ENCODE results near the gene ZNF276.

DNA sequence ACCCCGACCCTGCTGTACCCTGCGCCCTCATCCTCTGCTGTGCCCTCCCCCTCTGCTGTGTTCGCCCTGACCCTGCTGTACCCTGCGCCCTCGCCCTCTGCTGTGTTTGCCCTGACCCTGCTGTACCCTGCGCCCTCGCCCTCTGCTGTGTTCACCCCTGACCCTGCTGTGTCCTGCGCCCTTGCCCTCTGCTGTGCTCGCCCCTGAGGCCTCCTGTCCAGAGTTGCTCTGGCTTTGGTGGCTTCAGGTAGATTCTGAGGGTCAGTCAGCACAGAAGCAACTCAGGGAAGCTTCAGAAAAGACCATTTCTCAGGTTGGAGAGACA lies 11.5 kb downstream of the ZNF276 start:
- TF ChIP-seq, protein P1, sequence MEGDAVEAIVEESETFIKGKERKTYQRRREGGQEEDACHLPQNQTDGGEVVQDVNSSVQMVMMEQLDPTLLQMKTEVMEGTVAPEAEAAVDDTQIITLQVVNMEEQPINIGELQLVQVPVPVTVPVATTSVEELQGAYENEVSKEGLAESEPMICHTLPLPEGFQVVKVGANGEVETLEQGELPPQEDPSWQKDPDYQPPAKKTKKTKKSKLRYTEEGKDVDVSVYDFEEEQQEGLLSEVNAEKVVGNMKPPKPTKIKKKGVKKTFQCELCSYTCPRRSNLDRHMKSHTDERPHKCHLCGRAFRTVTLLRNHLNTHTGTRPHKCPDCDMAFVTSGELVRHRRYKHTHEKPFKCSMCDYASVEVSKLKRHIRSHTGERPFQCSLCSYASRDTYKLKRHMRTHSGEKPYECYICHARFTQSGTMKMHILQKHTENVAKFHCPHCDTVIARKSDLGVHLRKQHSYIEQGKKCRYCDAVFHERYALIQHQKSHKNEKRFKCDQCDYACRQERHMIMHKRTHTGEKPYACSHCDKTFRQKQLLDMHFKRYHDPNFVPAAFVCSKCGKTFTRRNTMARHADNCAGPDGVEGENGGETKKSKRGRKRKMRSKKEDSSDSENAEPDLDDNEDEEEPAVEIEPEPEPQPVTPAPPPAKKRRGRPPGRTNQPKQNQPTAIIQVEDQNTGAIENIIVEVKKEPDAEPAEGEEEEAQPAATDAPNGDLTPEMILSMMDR (optimal IDR thresholded peaks at IDR 0.05 in 1 of 3, IDR thresholded peaks at IDR 0.05 in 1 of 3, conservative IDR thresholded peaks at IDR 0.05 in 1 of 3; ENCODE audit: extremely low read depth in 1 of 3, insufficient read depth in 2 of 3, low read length in 3 of 3), result no peak
- TF ChIP-seq EZH2 (IDR thresholded peaks at IDR 0.05; ENCODE audit: low read length), result no peak
